ENCODE data around the gene TTC28. TPM values are rescaled to one million over a fixed set of nuclear protein-coding genes. Genes with fewer than 3 reads are reported as not detected.

The TTC28 gene
- total RNA-seq, 1 donor from 2014 or later, result 3.2 TPM

GRCh38 chr22:28442264-28442710, 237.4 kb downstream of the TTC28 start:
- peak; percentile 81 for DNase-seq (ENCODE audit: low read depth)

- DNase-seq (ENCODE audit: low read depth), result no peak
These were observed 237.8 kb downstream of the TTC28 start for GRCh38 chr22:28441720-28442263.

GRCh38 chr22:28440592-28441390, 238.8 kb downstream of the TTC28 start:
- peak; percentile 44 for DNase-seq (ENCODE audit: low read depth)

GRCh38 chr22:28438183-28438768, 241.4 kb downstream of the TTC28 start:
- no peak for DNase-seq (ENCODE audit: low read depth)

GRCh38 chr22:28435982-28436381, 243.7 kb downstream of the TTC28 start:
- DNase-seq (ENCODE audit: low read depth), result no peak

GRCh38 chr22:28435140-28435768, 244.4 kb downstream of the TTC28 start:
- no peak for DNase-seq (ENCODE audit: low read depth)

GRCh38 chr22:28430466-28431025, 249.1 kb downstream of the TTC28 start:
- DNase-seq (ENCODE audit: low read depth), result no peak

- DNase-seq (ENCODE audit: low read depth), result no peak
These were observed 249.9 kb downstream of the TTC28 start for GRCh38 chr22:28429711-28430110.

- no peak for DNase-seq (ENCODE audit: low read depth)
These were observed 251.4 kb downstream of the TTC28 start for GRCh38 chr22:28428271-28428670.

GRCh38 chr22:28426346-28427132, 253.1 kb downstream of the TTC28 start:
- DNase-seq (ENCODE audit: low read depth), result no peak

GRCh38 chr22:28425211-28425610, 254.4 kb downstream of the TTC28 start:
- DNase-seq (ENCODE audit: low read depth), result no peak

- peak; percentile 14 for DNase-seq (ENCODE audit: low read depth)
These were observed 255.1 kb downstream of the TTC28 start for GRCh38 chr22:28424427-28425080.

GRCh38 chr22:28419919-28420318, 259.7 kb downstream of the TTC28 start:
- no peak for DNase-seq (ENCODE audit: low read depth)

- DNase-seq (ENCODE audit: low read depth), result no peak
These were observed 261.6 kb downstream of the TTC28 start for GRCh38 chr22:28418008-28418407.

GRCh38 chr22:28417431-28417830, 262.2 kb downstream of the TTC28 start:
- DNase-seq (ENCODE audit: low read depth), result no peak

- no peak for DNase-seq (ENCODE audit: low read depth)
These were observed 264.7 kb downstream of the TTC28 start for GRCh38 chr22:28414913-28415312.

GRCh38 chr22:28413612-28414399, 265.8 kb downstream of the TTC28 start:
- DNase-seq (ENCODE audit: low read depth), result no peak

- no peak for DNase-seq (ENCODE audit: low read depth)
These were observed 267.5 kb downstream of the TTC28 start for GRCh38 chr22:28412109-28412508.

GRCh38 chr22:28411125-28411524, 268.5 kb downstream of the TTC28 start:
- DNase-seq (ENCODE audit: low read depth), result no peak
